Lower leg skin (tissue), 4 donors: ENCODE data around the gene PROM2. TPM values are rescaled to one million over a fixed set of nuclear protein-coding genes. Genes with fewer than 3 reads are reported as not detected.

ENCODE experiments used
- DNase-seq, 2 donors: peaks; one replicate each; pipeline ENCODE4 v3.0.0-alpha.2; 2019; ENCODE audit warnings: low spot score in 2 of 2
- H3K4me3 ChIP-seq: fragments of 200-600 bp; sonication (generic); 2 replicates; pipeline ENCODE4 v1.5.1; 2017; ENCODE audit warnings: mild to moderate bottlenecking, low read depth; ENCODE audit not compliant: poor library complexity, severe bottlenecking
- POLR2A ChIP-seq, 2 donors: fragments of 450-650 bp; IDR thresholded peaks; one replicate each; pipeline ENCODE4 v1.6.1; 2016 to 2017; ENCODE audit warnings: antibody characterized with exemption in 2 of 2, mild to moderate bottlenecking in 1 of 2, moderate library complexity in 1 of 2
- WGBS, 2 donors: methylation state at CpG; one replicate each; pipeline ENCODE4 v1.1.5; 2018; 5-methylcytosine and 5-hydroxymethylcytosine counted together
- intact Hi-C: fragments of 100-400 bp; cut with DNase I; formaldehyde crosslinking; loops from one replicate; pipeline ENCODE4 v1.15.0; 2023; ENCODE audit warnings: low total_unique reads
- total RNA-seq, 4 donors: library from RNA; depleted of rRNA; stranded (reverse); fragments of >200 nt; gene quantifications; one replicate each; pipeline ENCODE4 v1.1.0, GENCODE V29; 2016
- TF ChIP-seq, protein P1 (sequence below), 3 donors: fragments of 450-650 bp; IDR thresholded peaks; one replicate each; pipeline ENCODE4 v1.5.1; 2016; ENCODE audit warnings: antibody characterized with exemption in 3 of 3, mild to moderate bottlenecking in 3 of 3, moderate library complexity in 2 of 3

Gene PROM2
- total RNA-seq, 4 donors from 2014 or later = 87.0 to 272 (median 98.0) TPM

DNA sequence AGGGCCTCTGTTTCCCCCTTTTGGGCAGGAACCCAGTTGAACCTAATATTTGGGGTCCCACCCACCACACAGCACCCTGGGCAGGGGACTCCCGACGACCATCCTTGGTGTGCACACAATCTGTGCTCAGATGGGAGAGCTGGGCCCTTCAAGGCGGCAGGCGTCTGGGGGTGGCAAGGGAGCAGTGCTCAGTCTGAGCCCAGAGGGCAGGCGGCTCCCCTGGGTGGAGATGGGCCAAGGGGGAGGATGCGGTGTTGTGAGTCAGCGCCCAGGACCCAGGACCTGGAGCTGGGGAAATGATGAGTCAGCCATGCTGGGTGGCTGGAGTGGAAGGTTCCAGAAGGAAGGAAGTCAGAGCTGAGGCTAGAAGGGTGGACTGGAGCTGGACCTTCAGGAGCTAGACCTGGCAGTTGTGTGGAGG lies 3.8 kb downstream of the PROM2 start:
- no peak overlapping the region for H3K4me3 ChIP-seq
- WGBS, 2 donors = 46 to 52% methylated on average over 7 of the region's 7 CpGs
- intact Hi-C loops = no loop called here
- TF ChIP-seq POLR2A (IDR thresholded peaks at IDR 0.05) = no peak
- TF ChIP-seq, protein P1, sequence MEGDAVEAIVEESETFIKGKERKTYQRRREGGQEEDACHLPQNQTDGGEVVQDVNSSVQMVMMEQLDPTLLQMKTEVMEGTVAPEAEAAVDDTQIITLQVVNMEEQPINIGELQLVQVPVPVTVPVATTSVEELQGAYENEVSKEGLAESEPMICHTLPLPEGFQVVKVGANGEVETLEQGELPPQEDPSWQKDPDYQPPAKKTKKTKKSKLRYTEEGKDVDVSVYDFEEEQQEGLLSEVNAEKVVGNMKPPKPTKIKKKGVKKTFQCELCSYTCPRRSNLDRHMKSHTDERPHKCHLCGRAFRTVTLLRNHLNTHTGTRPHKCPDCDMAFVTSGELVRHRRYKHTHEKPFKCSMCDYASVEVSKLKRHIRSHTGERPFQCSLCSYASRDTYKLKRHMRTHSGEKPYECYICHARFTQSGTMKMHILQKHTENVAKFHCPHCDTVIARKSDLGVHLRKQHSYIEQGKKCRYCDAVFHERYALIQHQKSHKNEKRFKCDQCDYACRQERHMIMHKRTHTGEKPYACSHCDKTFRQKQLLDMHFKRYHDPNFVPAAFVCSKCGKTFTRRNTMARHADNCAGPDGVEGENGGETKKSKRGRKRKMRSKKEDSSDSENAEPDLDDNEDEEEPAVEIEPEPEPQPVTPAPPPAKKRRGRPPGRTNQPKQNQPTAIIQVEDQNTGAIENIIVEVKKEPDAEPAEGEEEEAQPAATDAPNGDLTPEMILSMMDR (IDR thresholded peaks at IDR 0.05) = no peak
- DNase-seq = peak in 1 of 2 donors; percentile 91

DNA sequence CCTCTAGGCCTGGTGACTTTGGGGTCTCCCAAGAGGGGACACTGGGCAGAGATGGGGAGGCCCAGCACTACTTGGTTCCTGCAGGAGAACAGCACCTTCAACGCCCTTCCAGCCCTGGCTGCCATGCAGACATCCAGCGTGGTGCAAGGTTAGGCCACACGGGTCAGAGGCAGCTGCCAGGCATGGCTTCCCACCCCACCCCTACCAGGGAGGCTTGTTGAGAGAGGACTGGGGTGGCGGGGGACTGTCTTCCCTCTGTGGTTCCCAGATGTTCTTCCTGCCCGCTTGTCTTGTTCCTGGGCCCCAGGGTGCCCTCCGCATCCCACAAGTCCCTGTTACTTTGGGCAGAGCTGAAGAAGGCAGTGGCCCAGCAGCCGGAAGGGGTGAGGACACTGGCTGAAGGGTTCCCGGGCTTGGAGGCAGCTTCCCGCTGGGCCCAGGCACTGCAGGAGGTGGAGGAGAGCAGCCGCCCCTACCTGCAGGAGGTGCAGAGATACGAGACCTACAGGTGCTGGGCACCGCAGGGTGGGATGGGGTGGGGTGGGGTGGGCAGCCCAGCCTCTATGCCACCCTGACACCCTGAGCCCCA lies 4.5 kb downstream of the PROM2 start:
- H3K4me3 ChIP-seq = no peak overlapping the region
- no peak for DNase-seq
- intact Hi-C loops = no loop called here
- TF ChIP-seq POLR2A (IDR thresholded peaks at IDR 0.05) = no peak
- TF ChIP-seq, protein P1 (IDR thresholded peaks at IDR 0.05) = no peak
- 90 to 94% methylated on average over 11 to 12 of the region's 12 CpGs for WGBS, 2 donors

DNA sequence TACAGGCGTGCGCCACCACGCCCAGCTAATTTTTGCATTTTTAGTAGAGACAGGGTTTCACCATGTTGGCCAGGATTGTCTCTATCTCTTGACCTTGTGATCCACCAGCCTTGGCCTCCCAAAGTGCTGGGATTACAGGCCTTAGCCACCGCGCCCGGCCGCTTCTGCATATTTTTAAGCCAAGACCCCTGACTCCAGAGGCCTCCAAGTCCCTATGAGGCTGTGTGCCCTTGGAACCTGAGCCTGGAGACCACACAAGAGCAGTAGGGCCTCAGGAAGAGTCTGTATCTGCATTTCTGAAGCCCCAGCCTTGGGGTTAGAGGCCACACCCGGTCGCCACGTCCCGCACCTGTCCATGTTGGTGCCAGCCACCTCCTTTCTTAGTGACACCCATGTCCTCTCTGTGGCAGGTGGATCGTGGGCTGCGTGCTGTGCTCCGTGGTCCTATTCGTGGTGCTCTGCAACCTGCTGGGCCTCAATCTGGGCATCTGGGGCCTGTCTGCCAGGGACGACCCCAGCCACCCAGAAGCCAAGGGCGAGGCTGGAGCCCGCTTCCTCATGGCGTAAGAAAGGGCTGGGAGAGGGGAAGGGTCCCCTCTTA lies 5.3 kb downstream of the PROM2 start:
- H3K4me3 ChIP-seq = no peak overlapping the region
- no peak for DNase-seq
- 96 to 98% methylated on average over 12 to 18 of the region's 19 CpGs for WGBS, 2 donors
- intact Hi-C loops = no loop called here
- TF ChIP-seq, protein P1 (IDR thresholded peaks at IDR 0.05) = no peak
- no peak for TF ChIP-seq POLR2A (IDR thresholded peaks at IDR 0.05)

- intact Hi-C loops = no loop called here
- WGBS, 2 donors = 76 to 83% methylated on average over 8 of the region's 8 CpGs
- H3K4me3 ChIP-seq = no peak overlapping the region
- no peak for DNase-seq
- TF ChIP-seq, protein P1 (IDR thresholded peaks at IDR 0.05) = no peak
- TF ChIP-seq POLR2A (IDR thresholded peaks at IDR 0.05) = no peak
These were observed 6.8 kb downstream of the PROM2 start for GRCh38 chr2:95281071-95281470.

GRCh38 chr2:95281786-95282185 lies 7.5 kb downstream of the PROM2 start:
- 95% methylated on average over 8 of the region's 8 CpGs for WGBS, 2 donors
- TF ChIP-seq POLR2A (IDR thresholded peaks at IDR 0.05) = no peak
- TF ChIP-seq, protein P1 (IDR thresholded peaks at IDR 0.05) = no peak
- intact Hi-C loops = no loop called here
- no peak overlapping the region for H3K4me3 ChIP-seq
- no peak for DNase-seq
